HCT116 (cell line): Measurements from ENCODE around the gene COL18A1. TPM values are rescaled to one million over a fixed set of nuclear protein-coding genes. Genes with fewer than 3 reads are reported as not detected.

Experiments used
- ATAC-seq: fragments of 200-7000 bp; cut with Tn5 transposase; 2 replicates; pipeline ENCODE4 v1.9.1; 2020; ENCODE audit warnings: mild to moderate bottlenecking, moderate library complexity
- BruUV-seq: library from RNA; stranded (reverse); fragments of 400-500 nt; replicated peaks from 2 replicates; lab custom pipeline; 2021; lab: Mats Ljungman, UMichigan
- CTCF ChIA-PET: fragments of 300-600 bp; sonication (Branson Sonifier 250); formaldehyde crosslinking; loops from one replicate; lab custom pipeline; 2021; ENCODE audit warnings: antibody characterized with exemption; lab: Charles Lee
- POLR2A ChIA-PET: fragments of 300-600, 350-600 bp; sonication (Branson Sonifier 250); formaldehyde crosslinking; loops from one replicate; lab custom pipeline; 2021; ENCODE audit warnings: antibody characterized with exemption; lab: Charles Lee
- RAD21 ChIA-PET, 2 experiments: fragments of 300-600 bp; sonication (Branson Sonifier 250); formaldehyde crosslinking; loops; one replicate each; lab custom pipeline; 2023; ENCODE audit warnings: low total read pairs in 2 of 2; ENCODE audit not compliant: uncharacterized antibody in 2 of 2, unreplicated experiment in 2 of 2, low non-redundant PET in 1 of 2; lab: Charles Lee
- DNase-seq: peaks from one replicate; pipeline ENCODE4 v3.0.0-alpha.2; 2010; ENCODE audit warnings: low read depth, low spot score
- H2AFZ ChIP-seq: fragments of 200-600 bp; shearing (Covaris generic), sonication (generic); 2 replicates; pipeline ENCODE4 v1.6.1; 2017; ENCODE audit warnings: low read depth, mixed run types, mixed read lengths, antibody characterized with exemption, low read length; ENCODE audit not compliant: poor library complexity, severe bottlenecking
- H3K27ac ChIP-seq: 2 replicates; pipeline ENCODE4 v1.5.1; 2012; ENCODE audit warnings: low read depth, low read length
- H3K27me3 ChIP-seq: fragments of 200-600 bp; sonication (generic); 2 replicates; pipeline ENCODE4 v1.6.1; 2016; ENCODE audit warnings: mixed run types, low read length, mixed read lengths; ENCODE audit not compliant: insufficient read depth
- H3K36me3 ChIP-seq, 2 experiments: fragments of 200-500 bp in 1 of 2; fragments of 200-600 bp in 1 of 2; sonication (Bioruptor generic) in 1 of 2; sonication (generic) in 1 of 2; 2 replicates each; pipeline versions ENCODE4 v1.5.1 to v1.6.1; 2014 to 2016; ENCODE audit warnings: low read length in 2 of 2, inconsistent platforms in 1 of 2, mixed read lengths in 1 of 2, mixed run types in 1 of 2; ENCODE audit not compliant: insufficient read depth in 2 of 2, control insufficient read depth in 1 of 2
- H3K4me1 ChIP-seq, 2 experiments: fragments of 200-600 bp in 1 of 2; sonication (generic) in 1 of 2; 2 replicates each; pipeline versions ENCODE4 v1.5.1 to v1.6.1; 2012 to 2017; ENCODE audit warnings: low read length in 2 of 2, inconsistent platforms in 1 of 2, mild to moderate bottlenecking in 1 of 2, mixed read lengths in 1 of 2, mixed run types in 1 of 2, moderate library complexity in 1 of 2; ENCODE audit not compliant: insufficient read depth in 2 of 2, control insufficient read depth in 1 of 2
- H3K4me2 ChIP-seq: fragments of 200-600 bp; sonication (generic); 2 replicates; pipeline ENCODE4 v1.6.1; 2017; ENCODE audit warnings: mixed run types, low read length, mixed read lengths
- H3K4me3 ChIP-seq, 2 experiments: fragments of 200-600 bp in 1 of 2; sonication (generic) in 1 of 2; replicated peaks in 1 of 2; 2 replicates each; pipeline ENCODE4 v1.5.1; 2011 to 2016; ENCODE audit warnings: low read length in 2 of 2, control low read depth in 1 of 2, low read depth in 1 of 2, mild to moderate bottlenecking in 1 of 2, mixed read lengths in 1 of 2, mixed run types in 1 of 2
- H3K79me2 ChIP-seq: fragments of 200-600 bp; sonication (generic); 2 replicates; pipeline ENCODE4 v1.6.1; 2017; ENCODE audit warnings: mild to moderate bottlenecking, mixed run types, low read length, moderate library complexity, mixed read lengths; ENCODE audit not compliant: insufficient read depth
- H3K9ac ChIP-seq: fragments of 200-600 bp; sonication (generic); 2 replicates; pipeline ENCODE4 v1.6.1; 2016; ENCODE audit warnings: low read length, mixed read lengths
- H3K9me2 ChIP-seq: fragments of 200-600 bp; sonication (generic), shearing (Covaris generic); 2 replicates; pipeline ENCODE4 v1.6.1; 2017; ENCODE audit warnings: mixed run types, mild to moderate bottlenecking, moderate library complexity; ENCODE audit not compliant: insufficient read depth
- H3K9me3 ChIP-seq, 2 experiments: fragments of 200-500 bp in 1 of 2; fragments of 200-600 bp in 1 of 2; sonication (Bioruptor generic) in 1 of 2; sonication (generic) in 1 of 2; 2 replicates each; pipeline ENCODE4 v1.6.1; 2014 to 2017; ENCODE audit warnings: low read length in 2 of 2, mixed read lengths in 2 of 2, inconsistent platforms in 1 of 2, low read depth in 1 of 2, mild to moderate bottlenecking in 1 of 2, mixed run types in 1 of 2, moderate library complexity in 1 of 2; ENCODE audit not compliant: control insufficient read depth in 1 of 2, insufficient read depth in 1 of 2
- H4K20me1 ChIP-seq: fragments of 200-600 bp; sonication (generic), shearing (Covaris generic); 2 replicates; pipeline ENCODE4 v1.6.1; 2017; ENCODE audit warnings: mixed run types, mild to moderate bottlenecking, moderate library complexity; ENCODE audit not compliant: insufficient read depth
- CBX3 ChIP-seq: IDR thresholded peaks from 2 replicates; pipeline ENCODE4 v1.6.1; 2012; ENCODE audit warnings: low read depth
- EZH2phosphoT487 ChIP-seq: fragments of 200-600 bp; IDR thresholded peaks from 2 replicates; pipeline ENCODE4 v1.6.1; 2018; ENCODE audit warnings: antibody characterized with exemption, borderline replicate concordance
- FOSL1 ChIP-seq: IDR thresholded peaks from 2 replicates; pipeline ENCODE4 v1.6.1; 2012; ENCODE audit warnings: low read depth
- JUND ChIP-seq: IDR thresholded peaks from 2 replicates; pipeline ENCODE4 v1.6.1; 2012
- MAX ChIP-seq: IDR thresholded peaks from 2 replicates; pipeline ENCODE4 v1.6.1; 2012
- POLR2AphosphoS5 ChIP-seq: IDR thresholded peaks from 2 replicates; pipeline ENCODE4 v1.6.1; 2011; ENCODE audit warnings: mild to moderate bottlenecking, low read depth, low read length, moderate library complexity
- RAD21 ChIP-seq: IDR thresholded peaks from 2 replicates; pipeline ENCODE4 v1.6.1; 2012; ENCODE audit warnings: low read depth, mild to moderate bottlenecking
- SP1 ChIP-seq: IDR thresholded peaks from 2 replicates; pipeline ENCODE4 v1.6.1; 2012; ENCODE audit warnings: low read depth
- SRF ChIP-seq: IDR thresholded peaks from 2 replicates; pipeline ENCODE4 v1.6.1; 2012; ENCODE audit warnings: low read depth
- YY1 ChIP-seq: IDR thresholded peaks from 2 replicates; pipeline ENCODE4 v1.6.1; 2011; ENCODE audit warnings: low read length, low read depth, moderate library complexity, mild to moderate bottlenecking; ENCODE audit not compliant: insufficient replicate concordance; ENCODE audit errors: extremely low read depth
- ZFX ChIP-seq: fragments of 450-650 bp; IDR thresholded peaks from 2 replicates; pipeline ENCODE4 v1.6.1; 2017
- intact Hi-C: fragments of 100-400 bp; cut with micrococcal nuclease; formaldehyde crosslinking; loops from 2 replicates; pipeline ENCODE4 v1.10.0; 2022
- total RNA-seq: library from RNA; stranded (reverse); gene quantifications from one replicate; pipeline ENCODE4 v1.2.1, GENCODE V29; 2021; ENCODE audit not compliant: unreplicated experiment
- TF ChIP-seq, protein P1 (sequence below): IDR thresholded peaks from 2 replicates; pipeline ENCODE4 v1.6.1; 2012; ENCODE audit warnings: low read depth
- TF ChIP-seq, protein P2 (sequence below): IDR thresholded peaks from 2 replicates; pipeline ENCODE4 v1.6.1; 2011; ENCODE audit warnings: mild to moderate bottlenecking, low read length, moderate library complexity; ENCODE audit not compliant: insufficient replicate concordance; ENCODE audit errors: extremely low read depth
- TF ChIP-seq, protein P3 (sequence below): IDR thresholded peaks from 2 replicates; pipeline ENCODE4 v1.6.1; 2012
- TF ChIP-seq, protein P4 (sequence below), 3 experiments: fragments of 200-600 bp in 1 of 3; sonication (generic) in 1 of 3; IDR thresholded peaks in 2 of 3; conservative IDR thresholded peaks in 1 of 3; 2 replicates each; pipeline ENCODE4 v1.5.1; 2012 to 2017; ENCODE audit warnings: low read depth in 2 of 3, low read length in 2 of 3, antibody characterized with exemption in 1 of 3, borderline replicate concordance in 1 of 3, control low read depth in 1 of 3, mild to moderate bottlenecking in 1 of 3, mixed read lengths in 1 of 3, mixed run types in 1 of 3, moderate library complexity in 1 of 3; ENCODE audit not compliant: insufficient read depth in 1 of 3

Gene COL18A1
- total RNA-seq, 1 experiment from 2014 or later = 59.5 TPM

DNA sequence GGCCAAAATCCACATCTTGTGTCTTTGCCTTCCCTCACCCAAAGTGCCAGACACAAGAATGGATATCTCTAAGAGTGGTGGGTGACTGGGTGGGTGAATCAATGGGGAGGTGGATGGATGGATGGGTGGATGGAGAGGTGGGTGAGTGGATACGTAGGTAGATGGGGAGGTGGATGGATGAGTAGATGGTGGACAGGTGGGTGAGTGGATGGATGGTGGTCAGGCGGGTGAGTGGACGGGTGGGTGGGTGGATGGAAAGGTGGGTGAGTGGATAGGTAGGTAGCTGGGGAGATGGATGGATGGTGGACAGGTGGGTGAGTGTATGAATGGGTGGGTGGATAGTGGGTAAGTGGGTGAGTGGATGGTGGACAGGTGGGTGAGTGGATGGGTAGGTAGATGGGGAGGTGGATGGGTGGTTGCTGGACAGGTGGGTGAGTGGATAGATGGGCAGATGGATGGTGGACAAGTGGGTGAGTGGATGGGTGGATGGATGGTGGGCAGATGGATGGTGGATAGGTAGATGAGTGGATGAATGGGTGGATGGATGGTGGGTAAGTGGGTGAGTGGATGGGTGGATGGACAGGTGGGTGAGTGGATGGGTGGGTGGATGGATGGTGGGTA, 103.0 kb downstream of the COL18A1 start:
- H3K27ac ChIP-seq = no peak overlapping the region
- H3K4me3 ChIP-seq = no peak overlapping the region
- intact Hi-C loops = no loop called here
- H3K4me1 ChIP-seq = no peaks in the 10 kb centered on the region; a peak in 1 of 4 replicates
- POLR2A ChIA-PET = no interaction called here
- no peaks in the 10 kb centered on the region for H3K9me3 ChIP-seq
- DNase-seq (no peak), ATAC-seq (no peak)
- CTCF ChIA-PET = no interaction called here
- no peak overlapping the region for H2AFZ ChIP-seq
- H3K36me3 ChIP-seq = peaks cover 0 to 2% of the 10 kb centered on the region in 2 experiments; a peak in 1 of 4 replicates
- no peaks in the 10 kb centered on the region for H3K79me2 ChIP-seq
- BruUV-seq = no TSS peak
- no peaks in the 10 kb centered on the region for H3K27me3 ChIP-seq
- no peak overlapping the region for H3K9ac ChIP-seq
- RAD21 ChIA-PET = no interaction called here
- no peaks in the 10 kb centered on the region for H3K9me2 ChIP-seq
- no peak overlapping the region for H3K4me2 ChIP-seq
- no peaks in the 10 kb centered on the region for H4K20me1 ChIP-seq
- TF ChIP-seq, protein P1, sequence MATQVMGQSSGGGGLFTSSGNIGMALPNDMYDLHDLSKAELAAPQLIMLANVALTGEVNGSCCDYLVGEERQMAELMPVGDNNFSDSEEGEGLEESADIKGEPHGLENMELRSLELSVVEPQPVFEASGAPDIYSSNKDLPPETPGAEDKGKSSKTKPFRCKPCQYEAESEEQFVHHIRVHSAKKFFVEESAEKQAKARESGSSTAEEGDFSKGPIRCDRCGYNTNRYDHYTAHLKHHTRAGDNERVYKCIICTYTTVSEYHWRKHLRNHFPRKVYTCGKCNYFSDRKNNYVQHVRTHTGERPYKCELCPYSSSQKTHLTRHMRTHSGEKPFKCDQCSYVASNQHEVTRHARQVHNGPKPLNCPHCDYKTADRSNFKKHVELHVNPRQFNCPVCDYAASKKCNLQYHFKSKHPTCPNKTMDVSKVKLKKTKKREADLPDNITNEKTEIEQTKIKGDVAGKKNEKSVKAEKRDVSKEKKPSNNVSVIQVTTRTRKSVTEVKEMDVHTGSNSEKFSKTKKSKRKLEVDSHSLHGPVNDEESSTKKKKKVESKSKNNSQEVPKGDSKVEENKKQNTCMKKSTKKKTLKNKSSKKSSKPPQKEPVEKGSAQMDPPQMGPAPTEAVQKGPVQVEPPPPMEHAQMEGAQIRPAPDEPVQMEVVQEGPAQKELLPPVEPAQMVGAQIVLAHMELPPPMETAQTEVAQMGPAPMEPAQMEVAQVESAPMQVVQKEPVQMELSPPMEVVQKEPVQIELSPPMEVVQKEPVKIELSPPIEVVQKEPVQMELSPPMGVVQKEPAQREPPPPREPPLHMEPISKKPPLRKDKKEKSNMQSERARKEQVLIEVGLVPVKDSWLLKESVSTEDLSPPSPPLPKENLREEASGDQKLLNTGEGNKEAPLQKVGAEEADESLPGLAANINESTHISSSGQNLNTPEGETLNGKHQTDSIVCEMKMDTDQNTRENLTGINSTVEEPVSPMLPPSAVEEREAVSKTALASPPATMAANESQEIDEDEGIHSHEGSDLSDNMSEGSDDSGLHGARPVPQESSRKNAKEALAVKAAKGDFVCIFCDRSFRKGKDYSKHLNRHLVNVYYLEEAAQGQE = no peak
- no peak for TF ChIP-seq RAD21
- no peak for TF ChIP-seq EZH2phosphoT487
- no peak for TF ChIP-seq JUND
- no peak for TF ChIP-seq YY1
- TF ChIP-seq CBX3 = no peak
- TF ChIP-seq POLR2AphosphoS5 = no peak
- TF ChIP-seq FOSL1 = no peak
- TF ChIP-seq SP1 = no peak
- no peak for TF ChIP-seq SRF
- TF ChIP-seq, protein P2, sequence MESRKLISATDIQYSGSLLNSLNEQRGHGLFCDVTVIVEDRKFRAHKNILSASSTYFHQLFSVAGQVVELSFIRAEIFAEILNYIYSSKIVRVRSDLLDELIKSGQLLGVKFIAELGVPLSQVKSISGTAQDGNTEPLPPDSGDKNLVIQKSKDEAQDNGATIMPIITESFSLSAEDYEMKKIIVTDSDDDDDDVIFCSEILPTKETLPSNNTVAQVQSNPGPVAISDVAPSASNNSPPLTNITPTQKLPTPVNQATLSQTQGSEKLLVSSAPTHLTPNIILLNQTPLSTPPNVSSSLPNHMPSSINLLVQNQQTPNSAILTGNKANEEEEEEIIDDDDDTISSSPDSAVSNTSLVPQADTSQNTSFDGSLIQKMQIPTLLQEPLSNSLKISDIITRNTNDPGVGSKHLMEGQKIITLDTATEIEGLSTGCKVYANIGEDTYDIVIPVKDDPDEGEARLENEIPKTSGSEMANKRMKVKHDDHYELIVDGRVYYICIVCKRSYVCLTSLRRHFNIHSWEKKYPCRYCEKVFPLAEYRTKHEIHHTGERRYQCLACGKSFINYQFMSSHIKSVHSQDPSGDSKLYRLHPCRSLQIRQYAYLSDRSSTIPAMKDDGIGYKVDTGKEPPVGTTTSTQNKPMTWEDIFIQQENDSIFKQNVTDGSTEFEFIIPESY = no peak
- TF ChIP-seq, protein P3, sequence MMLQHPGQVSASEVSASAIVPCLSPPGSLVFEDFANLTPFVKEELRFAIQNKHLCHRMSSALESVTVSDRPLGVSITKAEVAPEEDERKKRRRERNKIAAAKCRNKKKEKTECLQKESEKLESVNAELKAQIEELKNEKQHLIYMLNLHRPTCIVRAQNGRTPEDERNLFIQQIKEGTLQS = no peak
- no peak for TF ChIP-seq ZFX
- TF ChIP-seq, protein P4, sequence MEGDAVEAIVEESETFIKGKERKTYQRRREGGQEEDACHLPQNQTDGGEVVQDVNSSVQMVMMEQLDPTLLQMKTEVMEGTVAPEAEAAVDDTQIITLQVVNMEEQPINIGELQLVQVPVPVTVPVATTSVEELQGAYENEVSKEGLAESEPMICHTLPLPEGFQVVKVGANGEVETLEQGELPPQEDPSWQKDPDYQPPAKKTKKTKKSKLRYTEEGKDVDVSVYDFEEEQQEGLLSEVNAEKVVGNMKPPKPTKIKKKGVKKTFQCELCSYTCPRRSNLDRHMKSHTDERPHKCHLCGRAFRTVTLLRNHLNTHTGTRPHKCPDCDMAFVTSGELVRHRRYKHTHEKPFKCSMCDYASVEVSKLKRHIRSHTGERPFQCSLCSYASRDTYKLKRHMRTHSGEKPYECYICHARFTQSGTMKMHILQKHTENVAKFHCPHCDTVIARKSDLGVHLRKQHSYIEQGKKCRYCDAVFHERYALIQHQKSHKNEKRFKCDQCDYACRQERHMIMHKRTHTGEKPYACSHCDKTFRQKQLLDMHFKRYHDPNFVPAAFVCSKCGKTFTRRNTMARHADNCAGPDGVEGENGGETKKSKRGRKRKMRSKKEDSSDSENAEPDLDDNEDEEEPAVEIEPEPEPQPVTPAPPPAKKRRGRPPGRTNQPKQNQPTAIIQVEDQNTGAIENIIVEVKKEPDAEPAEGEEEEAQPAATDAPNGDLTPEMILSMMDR (IDR thresholded peaks at IDR 0.05 in 2 of 3, conservative IDR thresholded peaks at IDR 0.05 in 1 of 3; ENCODE audit: borderline replicate concordance in 1 of 3, insufficient read depth in 1 of 3, low read depth in 2 of 3, low read length in 2 of 3) = no peak
- no peak for TF ChIP-seq MAX
